Measurements from ENCODE around the gene FOXP1. TPM values are rescaled to one million over a fixed set of nuclear protein-coding genes. Genes with fewer than 3 reads are reported as not detected.
"Not testable (repeated sequence)": the region's sequence is repeated elsewhere in the genome, so short reads cannot be mapped to it uniquely, and the experiment has no call there.

The FOXP1 gene
- total RNA-seq, 1 donor from 2014 or later = 128 TPM

- DNase-seq (ENCODE audit: low spot score) = no peak
These were observed 52.5 kb downstream of the FOXP1 start for GRCh38 chr3:71530903-71531530.

GRCh38 chr3:71528816-71529215, 54.7 kb downstream of the FOXP1 start:
- DNase-seq (ENCODE audit: low spot score) = no peak

GRCh38 chr3:71526448-71526847, 57.1 kb downstream of the FOXP1 start:
- not testable (repeated sequence) for DNase-seq (ENCODE audit: low spot score)

- no peak for DNase-seq (ENCODE audit: low spot score)
These were observed 58.1 kb downstream of the FOXP1 start for GRCh38 chr3:71525391-71525790.

GRCh38 chr3:71524672-71525071, 58.9 kb downstream of the FOXP1 start:
- no peak for DNase-seq (ENCODE audit: low spot score)

GRCh38 chr3:71523628-71524027, 59.9 kb downstream of the FOXP1 start:
- no peak for DNase-seq (ENCODE audit: low spot score)

- DNase-seq (ENCODE audit: low spot score) = no peak
These were observed 61.3 kb downstream of the FOXP1 start for GRCh38 chr3:71521940-71522876.

- DNase-seq (ENCODE audit: low spot score) = no peak
These were observed 62.5 kb downstream of the FOXP1 start for GRCh38 chr3:71521021-71521352.

- no peak for DNase-seq (ENCODE audit: low spot score)
These were observed 63.1 kb downstream of the FOXP1 start for GRCh38 chr3:71520161-71521020.

GRCh38 chr3:71518089-71518488, 65.4 kb downstream of the FOXP1 start:
- no peak for DNase-seq (ENCODE audit: low spot score)

- DNase-seq (ENCODE audit: low spot score) = no peak
These were observed 66.2 kb downstream of the FOXP1 start for GRCh38 chr3:71517271-71517791.

- DNase-seq (ENCODE audit: low spot score) = no peak
These were observed 67.7 kb downstream of the FOXP1 start for GRCh38 chr3:71515636-71516365.

- DNase-seq (ENCODE audit: low spot score) = no peak
These were observed 68.9 kb downstream of the FOXP1 start for GRCh38 chr3:71514621-71515020.

GRCh38 chr3:71513515-71513914, 70.0 kb downstream of the FOXP1 start:
- DNase-seq (ENCODE audit: low spot score) = no peak

GRCh38 chr3:71513081-71513480, 70.4 kb downstream of the FOXP1 start:
- no peak for DNase-seq (ENCODE audit: low spot score)

- DNase-seq (ENCODE audit: low spot score) = no peak
These were observed 71.0 kb downstream of the FOXP1 start for GRCh38 chr3:71512544-71512943.

GRCh38 chr3:71512000-71512399, 71.5 kb downstream of the FOXP1 start:
- no peak for DNase-seq (ENCODE audit: low spot score)

- DNase-seq (ENCODE audit: low spot score) = no peak
These were observed 72.1 kb downstream of the FOXP1 start for GRCh38 chr3:71511446-71511845.

- DNase-seq (ENCODE audit: low spot score) = no peak
These were observed 72.5 kb downstream of the FOXP1 start for GRCh38 chr3:71511037-71511436.

GRCh38 chr3:71510510-71510909, 73.0 kb downstream of the FOXP1 start:
- no peak for DNase-seq (ENCODE audit: low spot score)

- no peak for DNase-seq (ENCODE audit: low spot score)
These were observed 74.5 kb downstream of the FOXP1 start for GRCh38 chr3:71509066-71509465.
